NCI-H2029 treated with DMSO at 0.1 percent for 48 hours (cell line): ENCODE measurements around the gene ANO5.
A peak's percentile ranks its signal among the peaks of the same experiment; 100 is the strongest.
"Not testable (repeated sequence)": the region's sequence is repeated elsewhere in the genome, so short reads cannot be mapped to it uniquely, and the experiment has no call there.

Source experiments
- DNase-seq: peaks from one replicate; lab custom pipeline; 2025; lab: John Stamatoyannopoulos, UW

Gene ANO5

DNA sequence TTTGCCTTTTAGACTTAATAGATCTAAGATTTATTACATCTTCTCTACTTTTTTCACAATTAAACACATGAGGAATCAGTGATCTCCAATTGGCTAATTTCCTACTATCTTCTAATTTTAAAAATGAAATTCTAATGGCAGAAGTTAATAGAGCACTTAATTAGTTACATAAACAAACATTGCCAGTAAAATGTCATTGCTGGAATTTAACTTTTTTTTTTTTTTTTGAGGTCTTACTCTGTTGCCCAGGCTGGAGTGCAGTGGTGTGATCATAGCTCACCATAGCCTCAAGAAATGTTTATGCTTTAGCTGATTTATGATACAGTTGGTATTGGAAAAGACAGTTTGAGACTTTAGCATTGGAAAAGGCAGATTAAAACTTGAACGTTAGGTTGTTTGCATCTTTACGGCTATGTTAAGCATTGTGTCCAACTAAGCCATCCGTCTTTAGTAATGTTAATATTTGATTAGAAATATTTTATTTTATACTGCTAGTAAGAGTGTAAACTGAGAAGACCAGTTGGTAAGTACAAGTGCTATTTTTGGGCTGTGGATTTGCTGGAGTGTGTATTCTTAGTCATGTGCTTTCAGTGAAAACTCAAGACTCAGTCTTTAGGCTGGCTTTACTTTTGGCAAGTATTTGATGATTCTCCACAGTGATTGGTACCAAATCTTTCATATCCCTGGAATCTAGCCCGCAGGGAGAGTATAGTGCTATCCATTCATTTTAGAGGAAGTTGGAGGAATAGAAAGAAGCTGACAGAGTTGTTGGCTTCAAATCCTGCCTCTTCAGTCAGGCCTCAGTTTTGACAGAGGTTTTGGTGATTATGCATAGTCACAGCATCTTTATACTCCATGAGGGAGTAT lies 4.5 kb downstream of the ANO5 start:
- peak; percentile 1 for DNase-seq

DNA sequence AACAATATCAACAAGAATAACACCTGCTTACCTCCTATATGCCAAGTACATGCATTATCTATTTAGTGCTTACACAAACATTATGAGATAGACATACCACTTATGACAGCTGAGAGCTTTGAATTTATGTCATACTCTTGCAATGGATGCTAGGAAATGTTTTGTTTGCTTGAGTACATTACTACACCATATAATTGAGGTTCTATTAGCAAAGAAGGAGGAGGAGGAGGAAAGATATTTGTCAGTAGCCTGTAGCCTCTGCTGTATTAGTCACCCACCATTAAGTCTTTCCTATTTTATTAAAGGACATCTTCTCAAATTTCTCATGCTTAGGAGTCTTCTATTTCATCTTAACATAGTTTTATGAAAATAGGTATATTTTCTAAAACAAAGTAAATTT lies 6.4 kb downstream of the ANO5 start:
- DNase-seq, result no peak

DNA sequence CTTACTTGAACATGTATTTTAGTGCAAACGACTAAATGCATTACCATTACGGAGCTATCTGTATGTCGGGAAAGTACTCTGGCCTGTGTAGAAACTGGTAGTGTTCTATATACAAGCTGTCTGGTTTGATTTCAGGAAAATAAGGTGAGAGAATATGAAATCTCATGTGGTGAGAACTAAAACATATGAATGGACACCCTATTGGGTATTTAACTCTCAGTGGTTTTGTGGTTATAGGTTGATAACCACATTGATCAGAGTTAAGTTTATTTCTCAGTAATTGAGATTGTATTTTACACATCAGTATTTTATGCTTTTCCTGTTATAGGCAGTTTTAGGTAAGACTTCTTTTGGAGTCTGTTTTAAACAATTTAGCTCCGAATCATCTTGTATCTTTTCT lies 10.4 kb downstream of the ANO5 start:
- no peak for DNase-seq

DNA sequence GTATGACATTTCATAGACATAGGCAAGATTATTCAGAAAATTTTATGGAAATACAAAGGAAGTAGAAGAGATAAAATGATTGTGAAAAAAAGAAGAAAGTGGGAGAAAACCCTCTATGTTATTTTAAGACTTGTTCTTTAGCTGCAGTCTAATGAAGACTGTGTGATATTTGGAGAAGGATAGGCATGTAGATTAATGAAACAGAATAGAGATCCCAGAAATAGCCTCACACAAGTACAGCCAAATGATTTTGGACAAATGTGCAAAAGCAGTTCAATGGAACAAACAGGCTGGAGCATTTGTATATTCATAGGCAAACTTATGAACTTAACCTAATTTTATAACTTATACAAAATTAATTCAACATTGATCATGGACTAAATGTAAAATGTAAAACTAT lies 14.3 kb downstream of the ANO5 start:
- no peak for DNase-seq

DNA sequence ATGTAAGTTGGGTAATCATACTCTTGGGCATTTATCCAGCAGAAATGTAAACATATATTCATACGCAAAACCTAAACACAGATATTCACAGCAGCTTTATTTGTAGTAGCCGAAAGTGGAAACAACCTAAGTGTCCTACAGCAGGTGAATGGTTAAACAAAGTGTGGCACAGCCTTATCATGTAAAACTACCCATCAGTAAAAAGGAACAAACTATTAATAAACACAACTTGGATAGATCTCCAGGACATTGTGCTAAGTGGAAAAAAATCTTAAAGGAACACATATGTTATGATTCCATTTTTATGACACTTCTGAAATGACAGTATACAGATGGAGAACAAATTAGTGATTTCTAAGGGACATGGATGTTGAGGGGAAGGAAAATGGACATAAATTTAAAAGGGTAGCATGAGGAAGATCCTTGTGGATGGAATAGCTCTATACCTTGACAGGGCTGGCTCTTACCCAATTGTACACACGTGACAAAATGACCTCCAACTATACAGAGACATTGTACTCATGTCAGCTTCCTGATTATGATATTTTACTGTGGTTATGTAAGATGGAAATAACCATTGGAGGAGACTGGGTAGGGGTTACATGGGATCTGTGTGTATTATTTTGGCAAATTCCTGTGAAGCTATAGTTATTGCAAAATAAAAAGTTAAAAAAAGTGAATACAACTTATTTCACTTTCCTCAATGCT lies 15.4 kb downstream of the ANO5 start:
- no peak for DNase-seq

DNA sequence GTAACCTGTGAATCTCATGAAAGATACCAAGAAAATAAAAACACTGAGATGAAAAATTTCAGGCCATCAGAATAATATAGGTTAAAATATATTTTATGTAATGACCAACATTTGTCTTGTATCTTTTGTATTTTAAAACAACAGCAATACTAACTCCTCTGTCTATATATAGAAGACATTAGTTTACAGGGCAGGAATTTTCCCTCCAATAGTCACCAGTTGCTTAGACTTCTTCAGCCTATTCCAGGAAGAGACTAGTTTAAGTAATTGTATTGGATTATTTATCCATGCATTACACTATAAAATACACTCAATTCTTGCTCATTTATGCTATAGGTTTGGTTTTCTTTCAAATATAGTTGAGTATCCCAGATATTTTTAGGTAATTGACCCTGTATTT lies 24.1 kb downstream of the ANO5 start:
- DNase-seq, result no peak

DNA sequence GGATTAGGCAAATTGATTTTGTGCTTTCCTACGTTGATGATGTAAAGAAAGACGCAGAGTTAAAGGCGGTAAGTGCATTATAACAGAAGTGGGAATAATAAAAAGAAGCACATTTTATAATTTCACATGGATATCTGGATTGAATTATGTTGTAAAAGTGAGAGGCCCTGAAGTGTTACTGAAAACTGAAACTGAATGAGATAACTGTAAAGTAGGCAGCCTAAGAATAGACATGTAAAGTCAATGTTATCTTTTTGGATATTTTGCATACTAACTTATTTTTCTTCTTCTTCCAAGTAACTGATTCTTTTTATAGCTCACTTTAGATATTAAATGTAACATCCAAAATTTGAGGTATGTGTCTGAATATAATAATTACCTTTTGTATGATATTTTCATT lies 28.3 kb downstream of the ANO5 start:
- no peak for DNase-seq

DNA sequence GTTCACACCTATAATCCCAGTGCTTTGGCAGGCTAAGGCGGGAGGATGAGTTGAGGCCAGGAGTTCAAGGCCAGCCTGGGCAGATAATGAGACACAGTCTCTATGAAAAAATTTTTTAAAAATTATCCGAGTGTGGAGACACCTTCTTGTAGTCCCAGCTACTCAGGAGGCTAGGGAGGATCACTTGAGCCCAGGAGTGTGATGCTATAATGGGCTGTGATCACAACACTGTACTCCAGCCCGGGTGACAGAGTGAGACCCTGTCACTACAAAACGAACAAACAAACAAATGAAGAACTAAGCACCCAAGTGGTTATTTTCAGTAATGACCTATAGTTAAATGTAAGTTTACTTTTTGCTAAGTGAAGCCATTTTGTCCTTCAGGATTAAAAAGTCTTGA lies 32.3 kb downstream of the ANO5 start:
- no peak for DNase-seq

DNA sequence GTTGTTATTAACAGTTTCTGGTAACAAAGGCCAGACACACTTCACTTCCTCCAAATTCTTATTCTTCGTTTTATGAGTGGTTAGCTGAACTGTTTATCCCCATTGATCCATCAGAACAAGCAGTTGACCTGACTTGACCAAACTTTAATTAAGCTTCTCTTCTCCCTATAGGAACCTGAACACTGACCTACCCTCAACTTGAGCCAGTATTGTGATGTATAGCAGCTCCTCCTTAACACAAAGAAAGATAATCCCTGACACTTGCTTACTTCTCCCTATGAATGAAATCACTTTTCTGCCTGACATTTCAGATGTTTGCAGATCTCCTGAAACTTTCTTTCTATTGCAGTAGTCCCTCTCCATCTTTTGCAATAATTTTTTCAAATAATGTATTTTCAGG lies 41.9 kb downstream of the ANO5 start:
- DNase-seq, result no peak

DNA sequence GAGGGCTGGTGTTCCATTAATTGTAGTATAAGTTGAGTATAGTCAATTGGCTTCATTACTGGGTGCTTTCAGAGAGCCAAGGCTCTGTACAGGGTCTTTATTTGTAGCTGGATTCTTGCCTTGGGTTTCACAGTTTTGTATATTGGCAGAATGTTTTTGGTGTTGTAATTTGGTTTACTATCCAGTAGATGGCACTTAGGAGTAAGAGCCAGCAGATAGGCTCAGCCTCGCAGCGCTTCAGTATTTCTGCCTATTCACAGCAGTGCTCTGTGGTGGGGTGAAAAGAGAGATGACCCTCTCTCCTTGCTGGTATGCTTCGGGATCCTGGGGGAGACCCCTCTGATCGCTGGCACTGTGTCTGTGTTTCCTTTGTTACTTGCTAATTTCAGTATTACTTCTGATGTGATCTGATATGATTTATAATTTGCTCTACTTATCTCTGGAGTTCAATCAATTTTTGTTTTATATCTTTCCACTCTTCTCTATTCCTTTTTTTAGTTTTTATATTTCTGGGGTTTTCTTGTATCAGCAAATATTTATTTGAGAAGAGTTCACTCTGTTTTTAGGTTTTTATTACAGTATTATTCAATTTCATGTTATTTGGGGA lies 52.2 kb downstream of the ANO5 start:
- no peak for DNase-seq

DNA sequence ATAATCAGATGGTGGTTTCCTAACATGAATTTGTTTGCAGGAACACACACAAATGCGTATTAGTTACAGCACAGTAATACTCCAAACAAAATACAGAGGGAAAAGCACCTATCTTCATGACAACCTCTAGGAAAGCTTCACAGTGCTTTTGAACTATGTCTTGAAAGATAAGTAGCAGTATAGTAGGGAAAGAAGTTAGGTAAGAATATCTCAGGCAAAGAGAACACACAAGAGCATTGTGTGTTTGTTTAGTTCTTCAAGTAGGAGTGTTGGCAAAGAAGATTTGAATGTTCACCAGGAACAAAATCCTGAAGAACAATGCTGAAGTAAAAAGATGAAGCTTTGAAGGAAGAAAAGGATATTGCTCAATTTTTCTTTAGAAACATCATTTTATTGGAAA lies 54.1 kb downstream of the ANO5 start:
- DNase-seq, result no peak

DNA sequence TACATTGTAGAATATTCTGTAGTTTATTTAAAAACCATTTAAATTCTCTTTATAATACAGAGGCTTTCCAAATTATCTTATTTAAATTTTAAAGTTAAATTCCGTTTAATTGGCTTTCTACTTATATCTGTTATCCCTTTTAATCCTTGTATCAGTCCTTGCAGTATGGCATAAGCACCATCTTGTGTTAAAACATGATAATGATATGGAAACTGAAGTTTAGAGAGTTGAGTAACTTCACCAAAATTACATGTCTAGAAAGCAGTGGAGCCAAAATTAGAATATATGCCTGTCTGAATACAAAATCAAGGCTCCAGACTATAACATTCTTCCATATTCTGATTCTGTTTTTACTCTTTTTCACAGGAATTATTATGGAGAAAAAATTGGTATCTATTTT lies 57.0 kb downstream of the ANO5 start:
- no peak for DNase-seq

DNA sequence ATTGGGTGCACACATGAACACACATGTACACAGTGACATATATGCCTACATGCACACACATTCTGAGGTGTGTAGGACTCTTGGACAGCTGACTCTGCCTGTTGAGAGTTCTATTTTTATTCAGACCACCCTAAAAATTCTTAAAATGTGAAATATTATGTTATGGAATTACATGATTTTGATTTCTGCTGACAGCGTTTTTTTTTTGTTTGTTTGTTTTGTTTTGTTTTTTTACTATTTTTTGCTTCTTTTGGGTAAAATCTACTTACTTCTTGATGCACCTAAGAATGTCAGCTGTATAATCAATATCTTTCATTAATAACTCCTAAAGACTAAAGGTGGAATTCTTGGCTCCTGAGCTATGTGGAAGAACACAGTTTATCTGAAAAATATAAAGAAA lies 64.0 kb downstream of the ANO5 start:
- DNase-seq, result no peak

DNA sequence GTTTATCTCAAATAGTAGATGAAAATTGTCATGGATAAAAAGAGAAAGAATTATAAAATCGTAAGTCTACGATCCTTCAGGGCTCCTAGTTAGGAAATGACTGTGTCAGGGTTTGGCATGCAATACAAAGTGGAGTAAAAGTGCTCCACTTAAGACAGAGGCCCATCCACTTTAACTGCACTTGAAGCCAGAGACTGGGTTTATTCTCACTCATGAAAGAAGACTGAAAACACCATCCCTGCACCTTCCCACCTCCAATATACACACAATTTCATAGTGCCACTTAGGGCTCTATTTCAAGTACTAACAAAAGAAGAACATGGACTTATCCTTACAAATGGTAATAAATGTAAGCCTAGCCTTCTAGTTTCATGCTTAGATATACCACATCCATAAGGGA lies 70.7 kb downstream of the ANO5 start:
- peak; percentile 61 for DNase-seq

DNA sequence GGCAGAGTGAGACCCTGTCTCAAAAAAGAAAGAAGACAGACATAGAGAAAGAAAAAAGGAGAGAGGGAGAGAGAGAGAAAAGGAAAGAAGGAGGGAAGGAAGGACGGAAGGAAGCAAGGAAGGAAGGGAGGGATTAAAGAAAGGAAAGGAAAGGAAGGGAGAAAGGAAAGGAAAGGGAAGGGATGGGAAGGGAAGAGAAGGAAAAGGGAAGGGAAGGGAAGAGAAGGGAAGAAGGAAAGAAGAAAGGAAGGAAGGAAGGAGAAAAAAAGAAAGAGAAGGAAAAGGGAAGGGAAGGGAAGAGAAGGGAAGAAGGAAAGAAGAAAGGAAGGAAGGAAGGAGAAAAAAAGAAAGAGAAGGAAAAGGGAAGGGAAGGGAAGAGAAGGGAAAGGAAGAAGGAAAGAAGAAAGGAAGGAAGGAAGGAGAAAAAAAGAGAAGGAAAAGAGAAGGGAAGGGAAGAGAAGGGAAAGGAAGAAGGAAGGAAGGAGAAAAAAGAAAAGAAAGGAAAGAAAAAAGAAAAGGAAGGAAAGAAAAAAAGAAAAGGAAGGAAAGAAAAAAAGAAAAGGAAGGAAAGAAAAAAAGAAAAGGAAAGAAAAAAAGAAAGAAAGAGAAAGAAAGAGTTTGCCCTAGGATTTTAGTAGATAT lies 76.2 kb downstream of the ANO5 start:
- not testable (repeated sequence) for DNase-seq

DNA sequence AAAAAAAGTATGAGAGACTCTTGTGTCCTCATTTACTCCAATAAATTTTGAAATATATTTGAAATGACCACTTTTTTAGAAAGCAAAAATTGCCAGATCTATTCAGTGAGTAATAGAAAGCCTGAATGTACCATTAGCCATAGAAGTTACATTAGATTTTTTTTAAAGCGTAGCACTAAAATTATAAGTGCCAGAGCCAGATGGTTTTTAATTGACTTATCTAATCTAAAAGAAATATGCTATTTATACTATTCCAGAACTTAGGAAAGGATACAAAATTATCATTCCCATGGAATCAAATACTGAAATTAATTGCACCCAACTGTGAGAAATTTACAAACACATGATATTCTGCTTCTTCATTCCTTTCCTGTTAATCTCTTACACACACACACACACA lies 80.9 kb downstream of the ANO5 start:
- no peak for DNase-seq

DNA sequence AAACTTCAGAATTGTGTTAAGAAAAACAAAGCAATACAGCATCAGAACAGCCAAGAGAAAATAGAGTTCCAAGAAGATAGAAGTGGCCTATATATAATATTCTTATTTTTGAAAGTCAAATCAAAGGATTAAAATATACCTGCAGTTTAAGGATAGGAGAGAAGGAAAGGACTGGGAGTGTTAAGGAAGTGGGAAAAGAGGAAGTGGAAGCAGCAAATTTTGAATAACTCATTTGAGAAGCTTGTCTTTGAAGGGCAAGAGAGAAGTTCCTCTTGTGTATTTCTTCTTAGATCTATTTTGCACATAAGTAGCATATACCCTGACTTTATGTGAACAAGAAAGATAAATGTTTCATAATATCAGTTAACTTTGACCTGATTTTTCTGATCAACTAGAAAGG lies 82.7 kb downstream of the ANO5 start:
- no peak for DNase-seq

DNA sequence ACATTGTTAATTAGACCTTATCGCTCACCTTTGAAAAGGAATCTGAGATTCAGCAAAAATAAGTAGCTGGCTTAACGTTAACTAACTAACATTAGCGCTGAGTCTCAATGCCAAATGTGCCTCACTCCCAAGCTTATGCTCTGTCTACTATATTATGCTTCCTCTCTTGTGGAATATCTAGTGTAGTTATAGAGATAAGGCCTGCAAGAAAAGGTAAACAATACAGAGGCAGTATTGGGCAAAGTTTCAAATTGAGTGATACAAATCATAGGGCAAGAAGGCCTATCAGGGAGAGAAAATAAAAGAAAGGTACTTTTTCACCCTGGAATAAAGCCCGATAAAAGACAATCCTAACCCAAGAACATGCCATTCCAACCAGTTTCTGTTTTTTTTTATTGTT lies 83.7 kb downstream of the ANO5 start:
- no peak for DNase-seq

DNA sequence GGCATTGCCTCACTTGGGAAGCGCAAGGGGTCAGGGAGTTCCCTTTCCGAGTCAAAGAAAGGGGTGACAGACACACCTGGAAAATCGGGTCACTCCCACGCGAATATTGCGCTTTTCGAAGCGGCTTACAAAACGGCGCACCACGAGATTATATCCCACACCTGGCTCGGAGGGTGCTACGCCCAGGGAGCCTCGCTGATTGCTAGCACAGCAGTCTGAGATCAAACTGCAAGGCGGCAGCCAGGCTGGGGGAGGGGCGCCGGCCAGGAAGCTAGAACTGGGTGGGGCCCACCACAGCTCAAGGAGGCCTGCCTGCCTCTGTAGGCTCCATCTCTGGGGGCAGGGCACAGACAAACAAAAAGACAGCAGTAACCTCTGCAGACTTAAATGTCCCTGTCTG lies 92.1 kb downstream of the ANO5 start:
- not testable (repeated sequence) for DNase-seq

DNA sequence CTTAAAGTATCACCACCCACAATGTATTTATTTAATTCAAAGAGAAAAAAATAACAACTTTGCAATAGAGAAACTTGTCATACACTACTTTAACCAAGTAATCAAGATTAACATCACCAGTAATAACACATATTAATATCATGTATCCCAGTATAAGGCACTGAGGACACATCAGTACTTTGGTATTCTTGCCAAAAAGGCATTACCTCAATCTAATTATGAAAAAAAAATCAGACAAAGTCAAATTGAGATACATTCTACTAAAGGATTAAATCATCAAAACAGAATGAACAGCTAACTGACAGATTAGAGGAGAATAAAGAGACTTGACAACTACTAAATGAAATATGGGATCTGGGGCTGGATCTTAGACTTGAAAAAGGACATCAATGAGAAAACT lies 109.5 kb downstream of the ANO5 start:
- no peak for DNase-seq

DNA sequence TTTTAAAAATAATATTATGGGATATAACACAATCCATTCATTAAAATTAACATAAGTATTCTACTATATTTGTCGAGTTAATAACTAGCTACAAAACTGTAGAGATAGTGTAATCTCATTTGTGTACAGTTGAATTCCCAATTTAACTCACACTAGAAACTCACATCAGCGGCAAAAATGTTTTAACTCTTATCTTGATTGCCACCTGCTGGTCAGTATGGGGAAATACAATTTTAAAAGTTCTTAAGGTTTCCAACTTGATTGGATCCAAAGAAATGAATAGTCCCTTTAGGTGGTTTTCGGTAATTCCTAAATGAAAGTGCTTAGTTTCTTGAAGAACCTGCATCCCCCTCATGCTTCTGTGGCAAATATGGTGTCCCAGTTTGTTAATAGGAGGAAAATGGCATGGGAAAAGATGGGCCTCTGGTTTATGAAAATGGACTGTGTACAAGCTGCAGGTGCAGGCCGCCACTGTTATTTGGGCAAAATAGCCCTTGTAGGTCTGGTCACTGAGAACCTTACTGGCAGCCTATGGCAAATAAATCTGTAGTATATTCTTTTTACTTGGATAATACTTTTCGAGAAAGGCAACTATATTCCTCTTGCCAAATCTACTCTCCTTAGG lies 111.6 kb downstream of the ANO5 start:
- peak; percentile 72 for DNase-seq

DNA sequence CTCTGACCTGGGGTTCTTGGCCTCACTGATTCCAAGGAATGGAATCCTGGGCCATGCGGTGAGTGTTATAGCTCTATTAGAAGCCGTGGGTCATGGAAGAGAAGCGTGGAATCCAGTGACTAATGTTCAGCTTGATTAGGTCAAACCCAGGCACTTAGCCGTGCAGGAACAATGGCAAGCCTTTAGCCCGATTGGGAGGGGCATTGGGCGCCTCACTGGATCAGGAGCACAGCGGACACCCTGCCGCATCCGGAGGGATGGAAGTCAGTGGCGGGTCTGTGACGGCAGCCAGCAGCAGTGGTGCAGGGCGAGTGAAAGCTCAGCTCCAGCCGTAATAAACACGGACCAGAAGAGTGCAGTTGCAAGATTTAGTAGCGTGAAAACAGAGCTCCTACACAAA lies 124.8 kb downstream of the ANO5 start:
- no peak for DNase-seq
